GM23338 (cell line): ENCODE results near the gene SSNA1. TPM values are rescaled to one million over a fixed set of nuclear protein-coding genes. Genes with fewer than 3 reads are reported as not detected.
A peak's percentile ranks its signal among the peaks of the same experiment; 100 is the strongest.

ENCODE experiments used
- ATAC-seq: fragments of 200-7000 bp; cut with Tn5 transposase; 3 replicates; pipeline ENCODE4 v1.9.1; 2020
- DNase-seq: peaks from one replicate; pipeline ENCODE4 v3.0.0-alpha.2; 2015; ENCODE audit warnings: low spot score
- H2AFZ ChIP-seq: fragments of 200-600 bp; sonication (generic); 2 replicates; pipeline ENCODE4 v1.8.0; 2016; ENCODE audit warnings: antibody characterized with exemption, mild to moderate bottlenecking, moderate library complexity
- H3F3A ChIP-seq: fragments of 200-600 bp; sonication (generic); replicated peaks from 2 replicates; pipeline ENCODE4 v1.8.0; 2017; ENCODE audit warnings: antibody characterized with exemption, mixed run types, low read depth
- H3K27ac ChIP-seq: fragments of 200-600 bp; sonication (generic); 2 replicates; pipeline ENCODE4 v1.6.1; 2016; ENCODE audit warnings: low read depth
- H3K27me3 ChIP-seq: fragments of 200-600 bp; sonication (generic); 2 replicates; pipeline ENCODE4 v1.8.0; 2016; ENCODE audit warnings: mild to moderate bottlenecking, mixed run types, moderate library complexity; ENCODE audit not compliant: insufficient read depth
- H3K36me3 ChIP-seq: fragments of 200-600 bp; sonication (generic); 2 replicates; pipeline ENCODE4 v1.8.0; 2016; ENCODE audit warnings: mild to moderate bottlenecking; ENCODE audit not compliant: insufficient read depth
- H3K4me1 ChIP-seq: fragments of 200-600 bp; sonication (generic); 2 replicates; pipeline ENCODE4 v1.8.0; 2016; ENCODE audit warnings: mild to moderate bottlenecking, moderate library complexity; ENCODE audit not compliant: insufficient read depth
- H3K4me2 ChIP-seq: fragments of 200-600 bp; sonication (generic); 2 replicates; pipeline ENCODE4 v1.7.1; 2017; ENCODE audit warnings: mixed run types
- H3K4me3 ChIP-seq: fragments of 200-600 bp; sonication (generic); 2 replicates; pipeline ENCODE4 v1.6.1; 2016; ENCODE audit warnings: mixed run types
- H3K79me2 ChIP-seq: fragments of 200-600 bp; sonication (generic); replicated peaks from 2 replicates; pipeline ENCODE4 v1.8.0; 2017; ENCODE audit warnings: mild to moderate bottlenecking; ENCODE audit not compliant: insufficient read depth
- H3K9me2 ChIP-seq: fragments of 200-600 bp; sonication (generic); 2 replicates; pipeline ENCODE4 v1.8.0; 2017; ENCODE audit not compliant: insufficient read depth
- H4K20me1 ChIP-seq: fragments of 200-600 bp; sonication (generic); replicated peaks from 2 replicates; pipeline ENCODE4 v1.8.0; 2017; ENCODE audit warnings: mild to moderate bottlenecking; ENCODE audit not compliant: insufficient read depth
- H3K27ac Mint-ChIP-seq: 2 replicates; pipeline ENCODE4 v1.8.0; 2020; ENCODE audit warnings: inconsistent platforms, mild to moderate bottlenecking, moderate library complexity, mixed read lengths
- H3K27me3 Mint-ChIP-seq: 3 replicates; pipeline ENCODE4 v1.8.0; 2022; ENCODE audit warnings: low read depth, mild to moderate bottlenecking, moderate library complexity, mixed read lengths, inconsistent platforms; ENCODE audit not compliant: insufficient read depth, poor library complexity
- H3K36me3 Mint-ChIP-seq: 3 replicates; pipeline ENCODE4 v1.8.0; 2021; ENCODE audit warnings: low read depth, mild to moderate bottlenecking, inconsistent platforms, moderate library complexity, mixed read lengths
- H3K4me1 Mint-ChIP-seq: 3 replicates; pipeline ENCODE4 v1.8.0; 2020; ENCODE audit warnings: mild to moderate bottlenecking, inconsistent platforms, mixed read lengths
- H3K4me3 Mint-ChIP-seq: 3 replicates; pipeline ENCODE4 v1.8.0; 2021; ENCODE audit warnings: moderate library complexity, mild to moderate bottlenecking, inconsistent platforms, mixed read lengths
- H3K9me3 Mint-ChIP-seq: 3 replicates; pipeline ENCODE4 v1.8.0; 2020; ENCODE audit warnings: moderate library complexity, mild to moderate bottlenecking, inconsistent platforms, mixed read lengths
- ETS1 ChIP-seq: IDR thresholded peaks from 2 replicates; pipeline ENCODE4 v1.6.1; 2016; ENCODE audit warnings: antibody characterized with exemption
- EZH2phosphoT487 ChIP-seq: fragments of 200-600 bp; sonication (generic); IDR thresholded peaks from one replicate; pipeline ENCODE4 v1.8.1; 2018; ENCODE audit warnings: antibody characterized with exemption; ENCODE audit not compliant: unreplicated experiment
- NANOG ChIP-seq: IDR thresholded peaks from 2 replicates; pipeline ENCODE4 v1.6.1; 2016; ENCODE audit warnings: antibody characterized with exemption, borderline replicate concordance
- POLR2AphosphoS5 ChIP-seq: IDR thresholded peaks from 2 replicates; pipeline ENCODE4 v1.6.1; 2016; ENCODE audit warnings: antibody characterized with exemption, low read depth
- REST ChIP-seq: IDR thresholded peaks from one replicate; pipeline ENCODE4 v1.6.1; 2018; ENCODE audit warnings: antibody characterized with exemption; ENCODE audit not compliant: unreplicated experiment
- STAT1 ChIP-seq: IDR thresholded peaks from one replicate; pipeline ENCODE4 v1.6.1; 2016; ENCODE audit warnings: antibody characterized with exemption; ENCODE audit not compliant: unreplicated experiment
- ZNF114 ChIP-seq: fragments of 250-450 bp; sonication (Bioruptor Pico); IDR thresholded peaks from 2 replicates; pipeline ENCODE4 v1.5.0; 2020; ENCODE audit warnings: mild to moderate bottlenecking, moderate library complexity
- ZNF462 ChIP-seq: fragments of 250-450 bp; sonication (Bioruptor Pico); IDR thresholded peaks from 2 replicates; pipeline ENCODE4 v1.5.0; 2020; ENCODE audit warnings: mild to moderate bottlenecking, moderate library complexity
- polyA plus RNA-seq: library from polyadenylated mRNA; unstranded; fragments of >200 nt; fragmentation: Nextera tagmentation; extraction: Ambion mirVana; gene quantifications from 2 replicates; pipeline ENCODE4 v1.2.1, GENCODE V29; 2016
- total RNA-seq: library from RNA; depleted of rRNA; stranded (reverse); fragments of >200 nt; shearing (Covaris generic); gene quantifications from 2 replicates; pipeline ENCODE4 v1.2.3, GENCODE V29; 2014

SSNA1 gene
- total and polyA plus RNA-seq, 2 experiments from 2014 or later, result 132 to 154 TPM

GRCh38 chr9:137227853-137228505, 39.5 kb downstream of the SSNA1 start:
- no peaks in the 10 kb centered on the region for H3K36me3 Mint-ChIP-seq
- Histone ChIP-seq H3K27me3 (peaks cover 1% of the 10 kb centered on the region; the same call in 1 of the 2 replicates), H3K4me2 (peak overlapping the region; percentile 66; the same call in 1 of the 2 replicates), H3K9me2 (no peaks in the 10 kb centered on the region), H4K20me1 (no peaks in the 10 kb centered on the region), H3K27ac (no peak overlapping the region), H3F3A (0 out of 2 replicates have a peak, but pooled peaks cover 6% of the 10 kb centered on the region), H3K4me1 (no peaks in the 10 kb centered on the region; the same call in 1 of the 2 replicates), H3K36me3 (no peaks in the 10 kb centered on the region), H3K79me2 (no peaks in the 10 kb centered on the region), H3K4me3 (no peak overlapping the region), H2AFZ (no peak overlapping the region)
- H3K27ac Mint-ChIP-seq, result no peak overlapping the region
- no peak for ATAC-seq
- H3K9me3 Mint-ChIP-seq, result no peaks in the 10 kb centered on the region
- peaks cover 2% of the 10 kb centered on the region; the same call in 2 of the 3 replicates for H3K4me1 Mint-ChIP-seq
- peaks cover 3% of the 10 kb centered on the region for H3K27me3 Mint-ChIP-seq
- no peak for DNase-seq
- H3K4me3 Mint-ChIP-seq, result no peak overlapping the region
- TF ChIP-seq EZH2phosphoT487, result no peak
- TF ChIP-seq STAT1, result no peak

- Histone ChIP-seq H3K27ac (no peak overlapping the region), H3K27me3 (no peaks in the 10 kb centered on the region), H4K20me1 (no peaks in the 10 kb centered on the region), H3F3A (0 out of 2 replicates have a peak, but pooled peaks cover 6% of the 10 kb centered on the region), H3K4me1 (no peaks in the 10 kb centered on the region; the same call in 1 of the 2 replicates), H3K9me2 (no peaks in the 10 kb centered on the region), H3K4me2 (no peak overlapping the region), H3K4me3 (no peak overlapping the region), H3K36me3 (no peaks in the 10 kb centered on the region), H3K79me2 (no peaks in the 10 kb centered on the region), H2AFZ (no peak overlapping the region)
- Mint-ChIP-seq H3K36me3 (no peaks in the 10 kb centered on the region), H3K4me3 (no peak overlapping the region), H3K27ac (no peak overlapping the region), H3K9me3 (no peaks in the 10 kb centered on the region), H3K4me1 (peaks cover 2% of the 10 kb centered on the region; the same call in 2 of the 3 replicates), H3K27me3 (peaks cover 3% of the 10 kb centered on the region)
- ATAC-seq (no peak), DNase-seq (no peak)
- TF ChIP-seq NANOG (no peak), STAT1 (no peak), REST (no peak), POLR2AphosphoS5 (no peak), ZNF462 (no peak), ETS1 (no peak), ZNF114 (no peak)
Measured at GRCh38 chr9:137228506-137228967, 40.1 kb downstream of the SSNA1 start.
